ENCODE results near the gene SMC3.
"Not testable (repeated sequence)": the region's sequence is repeated elsewhere in the genome, so short reads cannot be mapped to it uniquely, and the experiment has no call there.

Gene SMC3

GRCh38 chr10:110567201-110568054 is at the start of gene SMC3:
Gene SMC3, plus strand, starts transcription at chr10:110567695. Its CDS starts 122 bp downstream, at chr10:110567817.
- peak; percentile 91 for DNase-seq (ENCODE audit: low read depth)

GRCh38 chr10:110522365-110522988 is 45.0 kb upstream of the SMC3 start:
- DNase-seq (ENCODE audit: low read depth), result no peak

GRCh38 chr10:110523736-110524135 is 43.8 kb upstream of the SMC3 start:
- no peak for DNase-seq (ENCODE audit: low read depth)

- no peak for DNase-seq (ENCODE audit: low read depth)
Observed at GRCh38 chr10:110524179-110524858, 43.2 kb upstream of the SMC3 start.

- DNase-seq (ENCODE audit: low read depth), result no peak
Observed at GRCh38 chr10:110524859-110525232, 42.6 kb upstream of the SMC3 start.

DNA sequence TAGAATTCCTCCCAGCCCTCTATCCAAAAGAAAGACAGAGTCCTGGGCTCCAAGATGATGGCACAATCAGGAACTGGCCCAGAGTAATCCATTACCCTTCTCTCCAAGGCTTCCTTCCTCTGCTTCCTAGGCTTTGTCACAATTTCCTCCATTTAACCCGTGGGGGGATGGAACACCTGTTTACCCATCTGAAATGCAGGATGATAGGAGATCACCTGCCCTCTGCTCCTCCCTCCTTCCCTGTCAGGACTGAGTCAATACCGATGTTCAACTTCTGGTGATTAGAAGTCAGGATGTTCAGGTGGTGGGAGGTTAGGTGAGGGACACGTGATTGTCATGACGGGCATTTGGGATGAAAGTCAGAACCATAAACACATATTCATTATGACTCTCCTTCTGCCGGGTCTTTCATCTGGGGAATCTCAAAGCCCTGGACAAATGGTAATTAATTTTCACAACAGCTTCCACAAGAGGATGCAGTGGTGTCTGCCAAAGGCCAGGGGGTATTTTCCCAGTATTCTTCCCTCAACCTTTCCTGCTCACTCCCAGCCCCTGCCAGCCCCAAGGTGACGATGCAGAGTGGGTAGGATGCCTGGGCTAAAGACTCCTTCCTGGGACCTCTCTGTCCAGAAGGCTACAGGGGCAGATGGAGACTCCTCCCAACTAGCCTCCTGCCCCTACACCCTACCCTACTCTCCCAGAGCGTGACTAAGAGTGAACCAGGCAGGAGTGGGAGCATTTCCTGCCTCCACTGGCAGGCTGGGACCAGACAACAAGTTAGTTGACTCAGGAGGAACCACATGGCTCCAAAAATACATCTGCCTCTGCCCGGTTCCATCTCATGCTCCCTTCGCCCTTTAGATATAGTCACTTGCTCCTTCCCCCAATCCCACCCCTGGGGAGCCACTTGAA is 41.9 kb upstream of the SMC3 start:
- DNase-seq (ENCODE audit: low read depth), result no peak

GRCh38 chr10:110527731-110528171 is 39.7 kb upstream of the SMC3 start:
- DNase-seq (ENCODE audit: low read depth), result no peak

GRCh38 chr10:110528224-110528996 is 39.1 kb upstream of the SMC3 start:
- DNase-seq (ENCODE audit: low read depth), result no peak

DNA sequence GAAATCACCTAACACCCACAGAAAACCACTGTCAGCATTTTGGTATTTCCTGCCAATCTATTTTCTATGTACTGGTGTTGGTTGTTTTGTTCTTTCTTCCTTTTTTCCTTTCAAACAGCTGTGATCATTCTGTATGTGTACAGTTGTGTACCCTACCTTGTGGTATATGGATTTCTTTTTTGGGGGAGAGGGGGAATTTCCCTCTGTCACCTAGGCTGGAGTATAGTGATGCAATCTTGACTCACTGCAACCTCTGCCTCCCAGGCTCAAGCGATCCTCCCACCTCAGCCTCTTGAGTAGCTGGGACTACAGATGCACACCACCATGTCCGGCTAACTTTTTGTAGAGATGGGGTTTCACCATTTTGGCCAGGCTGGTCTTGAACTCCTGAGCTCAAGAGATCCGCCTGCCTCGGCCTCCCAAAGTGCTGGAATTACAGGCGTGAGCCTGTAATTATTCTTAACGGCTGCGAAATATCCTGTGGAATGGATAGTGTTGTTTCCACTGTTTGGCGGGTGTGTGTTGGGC is 38.4 kb upstream of the SMC3 start:
- not testable (repeated sequence) for DNase-seq (ENCODE audit: low read depth)

- no peak for DNase-seq (ENCODE audit: low read depth)
Observed at GRCh38 chr10:110529596-110530011, 37.9 kb upstream of the SMC3 start.

- no peak for DNase-seq (ENCODE audit: low read depth)
Observed at GRCh38 chr10:110530131-110530831, 37.2 kb upstream of the SMC3 start.

DNA sequence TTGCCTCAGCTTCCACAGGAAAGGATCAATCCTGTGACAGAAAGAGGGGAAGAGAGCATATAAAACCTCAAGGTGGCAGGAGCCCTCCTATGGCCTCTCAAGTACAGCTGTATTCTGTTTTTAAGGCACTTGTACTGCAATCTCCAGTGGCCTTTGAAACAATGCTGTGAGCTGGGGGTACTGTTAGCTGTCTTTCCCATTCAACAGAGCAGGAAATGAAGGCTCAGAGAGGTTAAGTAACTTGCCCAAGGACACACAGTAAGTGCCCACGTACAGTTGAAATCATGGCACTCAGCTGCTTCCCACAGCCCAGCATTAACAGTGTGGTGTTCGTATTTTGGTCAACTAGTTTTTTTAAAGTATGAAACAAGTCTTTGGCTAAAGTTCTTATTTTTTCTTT is 35.8 kb upstream of the SMC3 start:
- no peak for DNase-seq (ENCODE audit: low read depth)

- DNase-seq (ENCODE audit: low read depth), result not testable (repeated sequence)
Observed at GRCh38 chr10:110532628-110533027, 34.9 kb upstream of the SMC3 start.

DNA sequence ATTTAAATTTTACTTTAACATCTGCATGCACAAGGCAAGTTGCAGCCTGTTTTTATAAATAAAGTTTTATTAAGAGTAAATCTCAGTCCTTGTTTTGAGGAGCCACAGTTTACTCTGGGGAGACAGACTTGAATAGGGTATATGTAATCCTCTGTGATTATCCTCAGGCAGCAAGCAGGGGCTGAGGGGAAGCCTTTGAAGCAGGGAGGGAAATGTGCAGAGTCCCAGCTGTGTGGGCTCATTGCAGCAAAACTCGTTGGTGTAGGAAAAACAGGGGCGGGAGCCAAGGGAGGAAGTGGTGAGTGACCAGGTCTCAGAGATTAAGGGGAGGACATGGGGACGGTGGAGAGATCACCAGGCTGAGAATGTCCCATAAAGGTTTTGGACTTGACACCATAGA is 34.3 kb upstream of the SMC3 start:
- DNase-seq (ENCODE audit: low read depth), result no peak

GRCh38 chr10:110534571-110534970 is 32.9 kb upstream of the SMC3 start:
- DNase-seq (ENCODE audit: low read depth), result no peak

DNA sequence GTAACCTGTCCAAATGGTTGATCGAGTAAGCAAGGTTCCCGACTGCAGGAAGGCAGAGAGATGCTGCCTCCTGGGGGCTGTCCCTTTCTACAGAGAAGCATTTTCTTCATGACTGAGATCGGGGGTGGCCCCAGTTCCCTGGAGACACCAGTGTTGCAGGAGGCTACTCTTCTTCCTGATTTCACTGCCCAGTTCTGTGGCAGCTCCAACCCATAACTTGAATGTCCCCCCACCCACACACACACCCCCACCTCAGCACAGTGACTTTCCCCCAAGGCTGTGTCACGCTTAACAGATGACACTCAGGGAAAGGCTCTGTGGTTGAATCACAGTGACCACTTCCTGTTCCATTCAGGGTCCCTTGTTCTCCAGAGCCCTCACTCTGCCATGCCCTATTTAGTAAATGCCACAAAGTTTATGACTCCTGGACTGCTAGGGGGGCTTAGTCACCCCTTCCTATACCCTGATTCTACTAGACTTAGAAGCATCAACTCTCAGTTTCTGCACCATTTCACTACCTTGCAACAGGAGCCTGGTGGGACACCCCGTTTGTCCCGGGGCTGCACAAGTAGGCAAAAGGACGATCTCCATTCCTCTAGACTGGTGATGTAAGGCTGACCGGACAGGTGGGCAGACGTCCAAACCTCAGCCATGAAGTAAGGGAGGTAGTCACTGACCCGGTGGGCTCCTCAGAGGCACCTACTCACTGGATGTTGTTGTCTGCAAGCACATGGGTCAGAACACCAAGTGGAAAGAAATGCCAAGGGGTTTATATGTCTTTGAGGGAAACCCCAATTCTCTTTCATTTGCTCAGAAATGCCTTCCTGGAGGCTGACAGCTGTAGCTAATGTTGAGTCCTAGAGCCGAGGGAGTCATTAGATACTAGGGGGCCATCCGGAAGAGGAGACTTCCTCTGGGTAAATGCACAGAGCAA is 31.3 kb upstream of the SMC3 start:
- peak; percentile 72 for DNase-seq (ENCODE audit: low read depth)

DNA sequence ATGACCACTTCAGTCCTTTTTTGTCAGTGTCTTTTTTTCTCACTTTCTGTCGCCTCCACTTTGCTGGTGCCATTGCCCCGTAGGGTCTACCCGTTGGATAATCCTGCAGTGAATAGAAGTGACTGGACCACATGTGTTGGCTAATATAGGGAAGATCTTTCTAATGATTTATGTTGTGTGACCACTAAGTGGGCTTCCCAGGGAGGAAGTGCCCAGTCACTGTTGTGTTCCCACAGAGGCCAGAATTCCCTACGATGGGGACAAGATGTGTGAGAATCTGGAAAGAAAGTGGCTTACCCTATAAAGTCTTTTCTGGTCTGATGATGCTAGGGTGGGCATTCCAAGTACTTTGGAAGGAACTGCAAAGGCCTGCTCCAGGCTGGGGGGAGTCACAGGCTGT is 28.4 kb upstream of the SMC3 start:
- DNase-seq (ENCODE audit: low read depth), result no peak

- DNase-seq (ENCODE audit: low read depth), result no peak
Observed at GRCh38 chr10:110540031-110540430, 27.5 kb upstream of the SMC3 start.

GRCh38 chr10:110544958-110545537 is 22.4 kb upstream of the SMC3 start:
- DNase-seq (ENCODE audit: low read depth), result no peak

Measured in activated T-cell treated with anti-CD3 and anti-CD28 coated beads for 48 hours (primary cell).